Measurements from ENCODE around the gene ARFGAP2. TPM values are rescaled to one million over a fixed set of nuclear protein-coding genes. Genes with fewer than 3 reads are reported as not detected.

Gene ARFGAP2
- total and polyA plus RNA-seq, 2 of the 8 experiments (the other 6 are each of a cell fraction or from before 2014, with no cell fraction given) = 50.2 to 64.0 TPM

GRCh38 chr11:47130543-47130942 lies 46.1 kb downstream of the ARFGAP2 start (continued):
- TF ChIP-seq TEAD4 (IDR thresholded peaks at IDR 0.05; ENCODE audit: low read depth, low read length) (no peak), KDM5A (IDR thresholded peaks at IDR 0.05; ENCODE audit: low read length) (no peak), JUND (IDR thresholded peaks at IDR 0.05; ENCODE audit: low read length) (0 out of 2 replicates have a peak, but pooled peaks have one; percentile 8), SAP30 (IDR thresholded peaks at IDR 0.05; ENCODE audit: insufficient read depth, insufficient replicate concordance, low read length) (no peak), GABPA (IDR thresholded peaks at IDR 0.05; ENCODE audit: borderline replicate concordance, insufficient read depth, low read length) (no peak), RNF2 (IDR thresholded peaks at IDR 0.05; ENCODE audit: borderline replicate concordance, low read depth, low read length, missing control alignments, poor library complexity, severe bottlenecking) (no peak), NANOG (IDR thresholded peaks at IDR 0.05; ENCODE audit: insufficient read depth, low read depth, low read length, poor library complexity, severe bottlenecking) (no peak), RXRA (IDR thresholded peaks at IDR 0.05; ENCODE audit: insufficient read depth, low read depth, low read length) (no peak), RFX5 (IDR thresholded peaks at IDR 0.05; ENCODE audit: borderline replicate concordance, low read depth, low read length) (no peak), ZNF274 (IDR thresholded peaks at IDR 0.05; ENCODE audit: borderline replicate concordance, extremely low read depth, low read length) (no peak), ASH2L (IDR thresholded peaks at IDR 0.05; ENCODE audit: low read length) (peak; percentile 70), EZH2 (IDR thresholded peaks at IDR 0.05; ENCODE audit: low read depth, low read length, severe bottlenecking) (no peak), SP2 (IDR thresholded peaks at IDR 0.05; ENCODE audit: low read length) (no peak), ATF2 (IDR thresholded peaks at IDR 0.05; ENCODE audit: low read length) (no peak), NRF1 (IDR thresholded peaks at IDR 0.05; ENCODE audit: low read depth, low read length) (no peak), TCF12 (IDR thresholded peaks at IDR 0.05; ENCODE audit: low read depth, low read length) (peak; percentile 99), CTBP2 (IDR thresholded peaks at IDR 0.05; ENCODE audit: borderline replicate concordance, insufficient read depth, insufficient read length, low read length) (no peak), CEBPB (IDR thresholded peaks at IDR 0.05; ENCODE audit: low read depth, low read length) (no peak), FOSL1 (IDR thresholded peaks at IDR 0.05; ENCODE audit: insufficient read depth, low read depth, low read length) (no peak), MAFK (IDR thresholded peaks at IDR 0.05; ENCODE audit: low read depth, low read length) (no peak), BRCA1 (IDR thresholded peaks at IDR 0.05; ENCODE audit: low read depth, low read length) (no peak), RAD21 (IDR thresholded peaks at IDR 0.05 in 1 of 2, conservative IDR thresholded peaks at IDR 0.05 in 1 of 2; ENCODE audit: low read depth in 2 of 2, low read length in 2 of 2) (no peak), TBP (IDR thresholded peaks at IDR 0.05; ENCODE audit: low read depth, low read length) (peak; percentile 22; the same call in 1 of the 2 replicates), JUN (IDR thresholded peaks at IDR 0.05; ENCODE audit: low read depth, low read length) (no peak)
